ENCODE data around the gene PNMA5.

The PNMA5 gene

GRCh38 chrX:152993933-152994332, at the start of gene PNMA5:
Gene PNMA5, minus strand, starts transcription at chrX:152994116. Its CDS starts 2,518 bp downstream, at chrX:152991598.
- H3K4me3 ChIP-seq (ENCODE audit: low read length) = no peak within 1 kb of the TSS
- no peak within 1 kb of the TSS for H3K4me2 ChIP-seq (ENCODE audit: low read length)
- TF ChIP-seq CTCF (IDR thresholded peaks at IDR 0.05; ENCODE audit: low read depth, low read length) = no peak
- TF ChIP-seq EZH2phosphoT487 (IDR thresholded peaks at IDR 0.05; ENCODE audit: low read depth) = no peak
- H3K27ac ChIP-seq (ENCODE audit: low read length) = no peak within 1 kb of the TSS
- H3K9me3 ChIP-seq (ENCODE audit: insufficient read depth, low read length) = no peaks in the 10 kb centered on the region
- H4K20me1 ChIP-seq (ENCODE audit: insufficient read depth, low read length) = no peaks in the 10 kb centered on the region
- no peaks in the 10 kb centered on the region for H3K36me3 ChIP-seq (replicated peaks; ENCODE audit: low read depth, low read length)
- no peaks in the 10 kb centered on the region for H3K27me3 ChIP-seq (ENCODE audit: low read depth, low read length)
- H3K9ac ChIP-seq (ENCODE audit: low read length) = no peak within 1 kb of the TSS
- H3K4me1 ChIP-seq (ENCODE audit: low read length) = peaks cover 17% of the 10 kb centered on the region
- no peaks in the 10 kb centered on the region for H3K79me2 ChIP-seq (ENCODE audit: low read length)
- H2AFZ ChIP-seq (ENCODE audit: low read depth, low read length) = no peak within 1 kb of the TSS

GRCh38 chrX:153032397-153033118, 38.6 kb upstream of the PNMA5 start:
- TF ChIP-seq CTCF (IDR thresholded peaks at IDR 0.05; ENCODE audit: low read depth, low read length) = peak; percentile 70
- TF ChIP-seq EZH2phosphoT487 (IDR thresholded peaks at IDR 0.05; ENCODE audit: low read depth) = no peak
- Histone ChIP-seq H3K36me3 (replicated peaks; ENCODE audit: low read depth, low read length) (no peaks in the 10 kb centered on the region), H3K4me2 (ENCODE audit: low read length) (peak overlapping the region; percentile 94), H3K79me2 (ENCODE audit: low read length) (no peaks in the 10 kb centered on the region), H3K27ac (ENCODE audit: low read length) (0 out of 2 replicates have a peak overlapping the region, but pooled peaks have one; percentile 4), H4K20me1 (ENCODE audit: insufficient read depth, low read length) (no peaks in the 10 kb centered on the region), H3K4me3 (ENCODE audit: low read length) (peak overlapping the region; percentile 76), H3K9ac (ENCODE audit: low read length) (peak overlapping the region; percentile 60), H3K4me1 (ENCODE audit: low read length) (peaks cover 5% of the 10 kb centered on the region), H3K27me3 (ENCODE audit: low read depth, low read length) (no peaks in the 10 kb centered on the region), H3K9me3 (ENCODE audit: insufficient read depth, low read length) (no peaks in the 10 kb centered on the region), H2AFZ (ENCODE audit: low read depth, low read length) (peak overlapping the region; percentile 69)

GRCh38 chrX:153030801-153031200, 36.9 kb upstream of the PNMA5 start:
- H3K9me3 ChIP-seq (ENCODE audit: insufficient read depth, low read length) = no peaks in the 10 kb centered on the region
- H3K4me3 ChIP-seq (ENCODE audit: low read length) = no peak overlapping the region
- no peaks in the 10 kb centered on the region for H4K20me1 ChIP-seq (ENCODE audit: insufficient read depth, low read length)
- no peak overlapping the region for H2AFZ ChIP-seq (ENCODE audit: low read depth, low read length)
- H3K9ac ChIP-seq (ENCODE audit: low read length) = no peak overlapping the region
- no peaks in the 10 kb centered on the region for H3K27me3 ChIP-seq (ENCODE audit: low read depth, low read length)
- H3K36me3 ChIP-seq (replicated peaks; ENCODE audit: low read depth, low read length) = no peaks in the 10 kb centered on the region
- no peak for TF ChIP-seq EZH2phosphoT487 (IDR thresholded peaks at IDR 0.05; ENCODE audit: low read depth)
- TF ChIP-seq CTCF (IDR thresholded peaks at IDR 0.05; ENCODE audit: low read depth, low read length) = no peak
- H3K4me1 ChIP-seq (ENCODE audit: low read length) = peaks cover 5% of the 10 kb centered on the region
- no peak overlapping the region for H3K27ac ChIP-seq (ENCODE audit: low read length)
- H3K4me2 ChIP-seq (ENCODE audit: low read length) = no peak overlapping the region
- H3K79me2 ChIP-seq (ENCODE audit: low read length) = no peaks in the 10 kb centered on the region

- H3K27me3 ChIP-seq (ENCODE audit: low read depth, low read length) = no peaks in the 10 kb centered on the region
- no peak overlapping the region for H2AFZ ChIP-seq (ENCODE audit: low read depth, low read length)
- no peak overlapping the region for H3K27ac ChIP-seq (ENCODE audit: low read length)
- no peaks in the 10 kb centered on the region for H4K20me1 ChIP-seq (ENCODE audit: insufficient read depth, low read length)
- H3K36me3 ChIP-seq (replicated peaks; ENCODE audit: low read depth, low read length) = no peaks in the 10 kb centered on the region
- H3K4me1 ChIP-seq (ENCODE audit: low read length) = peaks cover 5% of the 10 kb centered on the region
- no peak overlapping the region for H3K4me3 ChIP-seq (ENCODE audit: low read length)
- H3K4me2 ChIP-seq (ENCODE audit: low read length) = no peak overlapping the region
- TF ChIP-seq EZH2phosphoT487 (IDR thresholded peaks at IDR 0.05; ENCODE audit: low read depth) (no peak), CTCF (IDR thresholded peaks at IDR 0.05; ENCODE audit: low read depth, low read length) (no peak)
- H3K79me2 ChIP-seq (ENCODE audit: low read length) = no peaks in the 10 kb centered on the region
- no peak overlapping the region for H3K9ac ChIP-seq (ENCODE audit: low read length)
- no peaks in the 10 kb centered on the region for H3K9me3 ChIP-seq (ENCODE audit: insufficient read depth, low read length)
These were observed 36.0 kb upstream of the PNMA5 start for GRCh38 chrX:153029875-153030274.
